ENCODE data around the gene UNKL. TPM values are rescaled to one million over a fixed set of nuclear protein-coding genes. Genes with fewer than 3 reads are reported as not detected.

Gene UNKL
- total and polyA plus RNA-seq, 2 donors, result 10.5 to 21.9 TPM

GRCh38 chr16:1413684-1414531, 596 bp downstream of the UNKL start:
- Histone ChIP-seq H3K9me3 (ENCODE audit: control insufficient read depth in 2 of 2, insufficient read depth in 1 of 2, low read length in 1 of 2) (no peaks in the 10 kb centered on the region), H3K27ac (ENCODE audit: low read depth in 1 of 2, low read length in 1 of 2) (peak overlapping the region; percentile 84 to 90), H3K4me1 (ENCODE audit: control insufficient read depth in 2 of 2, insufficient read depth in 2 of 2, low read length in 2 of 2) (peaks cover 6 to 28% of the 10 kb centered on the region in 2 donors), H3K27me3 (ENCODE audit: control insufficient read depth in 2 of 2, insufficient read depth in 1 of 2, low read length in 1 of 2) (no peaks in the 10 kb centered on the region), H3K4me3 (ENCODE audit: low read length in 2 of 2) (peak overlapping the region; percentile 88 to 89), H3K36me3 (ENCODE audit: control insufficient read depth in 2 of 2, insufficient read depth in 2 of 2, low read length in 1 of 2) (peaks cover 25 to 35% of the 10 kb centered on the region in 2 donors)
- 5% methylated on average over 85 of the region's 85 CpGs for WGBS
- DNase-seq (ENCODE audit: low read depth in 6 of 9, low spot score in 9 of 9), result peak in 6 of 9 donors; percentile 52 to 86 (median 76)

GRCh38 chr16:1412847-1413246, 1.7 kb downstream of the UNKL start:
- WGBS, result 97% methylated on average over 2 of the region's 2 CpGs
- Histone ChIP-seq H3K9me3 (ENCODE audit: control insufficient read depth in 2 of 2, insufficient read depth in 1 of 2, low read length in 1 of 2) (no peaks in the 10 kb centered on the region), H3K4me3 (ENCODE audit: low read length in 2 of 2) (no peak overlapping the region), H3K27me3 (ENCODE audit: control insufficient read depth in 2 of 2, insufficient read depth in 1 of 2, low read length in 1 of 2) (no peaks in the 10 kb centered on the region), H3K4me1 (ENCODE audit: control insufficient read depth in 2 of 2, insufficient read depth in 2 of 2, low read length in 2 of 2) (peaks cover 12 to 28% of the 10 kb centered on the region in 2 donors), H3K27ac (ENCODE audit: low read depth in 1 of 2, low read length in 1 of 2) (no peak overlapping the region), H3K36me3 (ENCODE audit: control insufficient read depth in 2 of 2, insufficient read depth in 2 of 2, low read length in 1 of 2) (peaks cover 22 to 35% of the 10 kb centered on the region in 2 donors)
- no peak for DNase-seq (ENCODE audit: low read depth in 6 of 9, low spot score in 9 of 9)

GRCh38 chr16:1408171-1408837, 6.2 kb downstream of the UNKL start:
- Histone ChIP-seq H3K9me3 (ENCODE audit: control insufficient read depth in 2 of 2, insufficient read depth in 1 of 2, low read length in 1 of 2) (no peaks in the 10 kb centered on the region), H3K27me3 (ENCODE audit: control insufficient read depth in 2 of 2, insufficient read depth in 1 of 2, low read length in 1 of 2) (no peaks in the 10 kb centered on the region), H3K4me3 (ENCODE audit: low read length in 2 of 2) (peak overlapping the region; percentile 29 to 56), H3K4me1 (ENCODE audit: control insufficient read depth in 2 of 2, insufficient read depth in 2 of 2, low read length in 2 of 2) (peaks cover 9 to 20% of the 10 kb centered on the region in 2 donors), H3K36me3 (ENCODE audit: control insufficient read depth in 2 of 2, insufficient read depth in 2 of 2, low read length in 1 of 2) (peaks cover 50 to 59% of the 10 kb centered on the region in 2 donors), H3K27ac (ENCODE audit: low read depth in 1 of 2, low read length in 1 of 2) (peak overlapping the region in 1 of 2 donors; percentile 43)
- DNase-seq (ENCODE audit: low read depth in 6 of 9, low spot score in 9 of 9), result peak; percentile 68 to 96 (median 88)
- WGBS, result 8% methylated on average over 42 of the region's 42 CpGs

GRCh38 chr16:1407753-1408152, 6.8 kb downstream of the UNKL start:
- no peak for DNase-seq (ENCODE audit: low read depth in 6 of 9, low spot score in 9 of 9)
- Histone ChIP-seq H3K9me3 (ENCODE audit: control insufficient read depth in 2 of 2, insufficient read depth in 1 of 2, low read length in 1 of 2) (no peaks in the 10 kb centered on the region), H3K4me3 (ENCODE audit: low read length in 2 of 2) (peak overlapping the region; percentile 29 to 56), H3K36me3 (ENCODE audit: control insufficient read depth in 2 of 2, insufficient read depth in 2 of 2, low read length in 1 of 2) (peaks cover 53 to 62% of the 10 kb centered on the region in 2 donors), H3K4me1 (ENCODE audit: control insufficient read depth in 2 of 2, insufficient read depth in 2 of 2, low read length in 2 of 2) (peaks cover 9 to 14% of the 10 kb centered on the region in 2 donors), H3K27ac (ENCODE audit: low read depth in 1 of 2, low read length in 1 of 2) (no peak overlapping the region), H3K27me3 (ENCODE audit: control insufficient read depth in 2 of 2, insufficient read depth in 1 of 2, low read length in 1 of 2) (no peaks in the 10 kb centered on the region)
- WGBS, result 54% methylated on average over 11 of the region's 11 CpGs

- Histone ChIP-seq H3K27me3 (ENCODE audit: control insufficient read depth in 2 of 2, insufficient read depth in 1 of 2, low read length in 1 of 2) (no peaks in the 10 kb centered on the region), H3K4me3 (ENCODE audit: low read length in 2 of 2) (no peak overlapping the region), H3K9me3 (ENCODE audit: control insufficient read depth in 2 of 2, insufficient read depth in 1 of 2, low read length in 1 of 2) (no peaks in the 10 kb centered on the region), H3K27ac (ENCODE audit: low read depth in 1 of 2, low read length in 1 of 2) (no peak overlapping the region), H3K4me1 (ENCODE audit: control insufficient read depth in 2 of 2, insufficient read depth in 2 of 2, low read length in 2 of 2) (peaks cover 8 to 12% of the 10 kb centered on the region in 2 donors), H3K36me3 (ENCODE audit: control insufficient read depth in 2 of 2, insufficient read depth in 2 of 2, low read length in 1 of 2) (peaks cover 73 to 75% of the 10 kb centered on the region in 2 donors)
- DNase-seq (ENCODE audit: low read depth in 6 of 9, low spot score in 9 of 9), result no peak
- whole genome bisulfite sequencing, result 96% methylated on average over 14 of the region's 14 CpGs
These were observed 10.8 kb downstream of the UNKL start for GRCh38 chr16:1403733-1404132.

- 99% methylated on average over 22 of the region's 22 CpGs for WGBS
- Histone ChIP-seq H3K4me1 (ENCODE audit: control insufficient read depth in 2 of 2, insufficient read depth in 2 of 2, low read length in 2 of 2) (peaks cover 4 to 6% of the 10 kb centered on the region in 2 donors), H3K9me3 (ENCODE audit: control insufficient read depth in 2 of 2, insufficient read depth in 1 of 2, low read length in 1 of 2) (no peaks in the 10 kb centered on the region), H3K4me3 (ENCODE audit: low read length in 2 of 2) (no peak overlapping the region), H3K27me3 (ENCODE audit: control insufficient read depth in 2 of 2, insufficient read depth in 1 of 2, low read length in 1 of 2) (no peaks in the 10 kb centered on the region), H3K36me3 (ENCODE audit: control insufficient read depth in 2 of 2, insufficient read depth in 2 of 2, low read length in 1 of 2) (peaks cover 80 to 82% of the 10 kb centered on the region in 2 donors), H3K27ac (ENCODE audit: low read depth in 1 of 2, low read length in 1 of 2) (no peak overlapping the region)
- no peak for DNase-seq (ENCODE audit: low read depth in 6 of 9, low spot score in 9 of 9)
These were observed 11.5 kb downstream of the UNKL start for GRCh38 chr16:1403036-1403435.

GRCh38 chr16:1401758-1402154, 12.7 kb downstream of the UNKL start:
- no peaks in the 10 kb centered on the region for H3K4me1 ChIP-seq (ENCODE audit: control insufficient read depth in 2 of 2, insufficient read depth in 2 of 2, low read length in 2 of 2)
- H3K4me3 ChIP-seq (ENCODE audit: low read length in 2 of 2), result no peak overlapping the region
- H3K36me3 ChIP-seq (ENCODE audit: control insufficient read depth in 2 of 2, insufficient read depth in 2 of 2, low read length in 1 of 2), result peaks cover 81% of the 10 kb centered on the region in 2 donors
- DNase-seq (ENCODE audit: low read depth in 6 of 9, low spot score in 9 of 9), result no peak
- H3K9me3 ChIP-seq (ENCODE audit: control insufficient read depth in 2 of 2, insufficient read depth in 1 of 2, low read length in 1 of 2), result no peaks in the 10 kb centered on the region
- 96% methylated on average over 13 of the region's 13 CpGs for WGBS
- H3K27ac ChIP-seq (ENCODE audit: low read depth in 1 of 2, low read length in 1 of 2), result no peak overlapping the region
- H3K27me3 ChIP-seq (ENCODE audit: control insufficient read depth in 2 of 2, insufficient read depth in 1 of 2, low read length in 1 of 2), result no peaks in the 10 kb centered on the region

GRCh38 chr16:1401061-1401757, 13.3 kb downstream of the UNKL start:
- H3K4me3 ChIP-seq (ENCODE audit: low read length in 2 of 2), result no peak overlapping the region
- H3K27ac ChIP-seq (ENCODE audit: low read depth in 1 of 2, low read length in 1 of 2), result no peak overlapping the region
- no peak for DNase-seq (ENCODE audit: low read depth in 6 of 9, low spot score in 9 of 9)
- WGBS, result 96% methylated on average over 29 of the region's 29 CpGs
- no peaks in the 10 kb centered on the region for H3K9me3 ChIP-seq (ENCODE audit: control insufficient read depth in 2 of 2, insufficient read depth in 1 of 2, low read length in 1 of 2)
- H3K4me1 ChIP-seq (ENCODE audit: control insufficient read depth in 2 of 2, insufficient read depth in 2 of 2, low read length in 2 of 2), result no peaks in the 10 kb centered on the region
- peaks cover 77 to 83% of the 10 kb centered on the region in 2 donors for H3K36me3 ChIP-seq (ENCODE audit: control insufficient read depth in 2 of 2, insufficient read depth in 2 of 2, low read length in 1 of 2)
- no peaks in the 10 kb centered on the region for H3K27me3 ChIP-seq (ENCODE audit: control insufficient read depth in 2 of 2, insufficient read depth in 1 of 2, low read length in 1 of 2)

Data from thymus (tissue), 11 donors.